OCI-LY3 (cell line): Measurements from ENCODE around the gene CTCF.

Source experiments
- H2AFZ ChIP-seq: fragments of 200-600, 300-600 bp; shearing (Covaris generic); 2 replicates; pipeline ENCODE4 v1.6.0; 2014; ENCODE audit warnings: antibody characterized with exemption, low read depth, low read length
- H3K27ac ChIP-seq: fragments of 200-600, 300-600 bp; sonication (generic); 2 replicates; pipeline ENCODE4 v1.5.1; 2014; ENCODE audit warnings: mild to moderate bottlenecking, low read length, moderate library complexity, mixed read lengths
- H3K27me3 ChIP-seq: fragments of 200-600, 300-600 bp; sonication (generic); 2 replicates; pipeline ENCODE4 v1.6.1; 2014; ENCODE audit warnings: low read depth, low read length, mixed read lengths
- H3K36me3 ChIP-seq: fragments of 200-600, 300-600 bp; sonication (generic); replicated peaks from 2 replicates; pipeline ENCODE3; 2014; ENCODE audit warnings: low read depth, low read length, mixed read lengths
- H3K4me1 ChIP-seq: fragments of 300-600, 200-600 bp; sonication (generic); 2 replicates; pipeline ENCODE4 v1.6.1; 2014; ENCODE audit warnings: low read length, mixed read lengths
- H3K4me2 ChIP-seq: fragments of 200-600, 300-600 bp; sonication (generic); 2 replicates; pipeline ENCODE4 v1.6.1; 2014; ENCODE audit warnings: low read length, mixed read lengths
- H3K4me3 ChIP-seq: fragments of 300-600, 200-600 bp; sonication (generic); 2 replicates; pipeline ENCODE4 v1.5.1; 2014; ENCODE audit warnings: antibody characterized with exemption, mild to moderate bottlenecking, low read length, moderate library complexity
- H3K79me2 ChIP-seq: fragments of 300-600, 200-600 bp; shearing (Covaris generic); 2 replicates; pipeline ENCODE4 v1.6.1; 2014; ENCODE audit warnings: mild to moderate bottlenecking, low read length, mixed read lengths
- H3K9ac ChIP-seq: fragments of 300-600, 200-600 bp; shearing (Covaris generic); 2 replicates; pipeline ENCODE4 v1.6.0; 2014; ENCODE audit warnings: mild to moderate bottlenecking, low read length, moderate library complexity
- H3K9me3 ChIP-seq: fragments of 200-600, 300-600 bp; shearing (Covaris generic); 2 replicates; pipeline ENCODE4 v1.6.1; 2014; ENCODE audit warnings: low read length, mixed read lengths; ENCODE audit not compliant: insufficient read depth
- H4K20me1 ChIP-seq: fragments of 200-600, 300-600 bp; sonication (generic); 2 replicates; pipeline ENCODE4 v1.6.1; 2016; ENCODE audit warnings: low read length, mixed read lengths; ENCODE audit not compliant: insufficient read depth
- CTCF ChIP-seq: fragments of 200-600, 300-600 bp; sonication (generic); IDR thresholded peaks from 2 replicates; pipeline ENCODE4 v1.5.1; 2014; ENCODE audit warnings: antibody characterized with exemption, low read length, low read depth
- EZH2phosphoT487 ChIP-seq: fragments of 200-600 bp; shearing (Covaris generic); IDR thresholded peaks from 2 replicates; pipeline ENCODE4 v1.6.1; 2018; ENCODE audit warnings: antibody characterized with exemption, mixed run types, low read depth

Gene CTCF

GRCh38 chr16:67672739-67673662 lies 110.7 kb downstream of the CTCF start:
- no peaks in the 10 kb centered on the region for H3K9me3 ChIP-seq
- TF ChIP-seq EZH2phosphoT487 (no peak), CTCF (peak; percentile 89)
- no peak overlapping the region for H2AFZ ChIP-seq
- no peak overlapping the region for H3K27ac ChIP-seq
- peak overlapping the region; percentile 55 for H3K4me2 ChIP-seq
- no peaks in the 10 kb centered on the region for H3K36me3 ChIP-seq
- H3K4me1 ChIP-seq: peaks cover 38% of the 10 kb centered on the region
- no peak overlapping the region for H3K4me3 ChIP-seq
- H4K20me1 ChIP-seq: no peaks in the 10 kb centered on the region
- no peak overlapping the region for H3K9ac ChIP-seq
- H3K27me3 ChIP-seq: no peaks in the 10 kb centered on the region
- no peaks in the 10 kb centered on the region for H3K79me2 ChIP-seq

- H3K4me3 ChIP-seq: no peak overlapping the region
- no peak for TF ChIP-seq EZH2phosphoT487
- TF ChIP-seq CTCF: no peak
- no peaks in the 10 kb centered on the region for H4K20me1 ChIP-seq
- H3K9ac ChIP-seq: no peak overlapping the region
- no peak overlapping the region for H2AFZ ChIP-seq
- H3K27me3 ChIP-seq: no peaks in the 10 kb centered on the region
- no peaks in the 10 kb centered on the region for H3K36me3 ChIP-seq
- H3K4me2 ChIP-seq: no peak overlapping the region
- peaks cover 29% of the 10 kb centered on the region for H3K4me1 ChIP-seq
- no peaks in the 10 kb centered on the region for H3K9me3 ChIP-seq
- H3K79me2 ChIP-seq: no peaks in the 10 kb centered on the region
- H3K27ac ChIP-seq: no peak overlapping the region
Measured at GRCh38 chr16:67673712-67674580, 111.6 kb downstream of the CTCF start.

- TF ChIP-seq EZH2phosphoT487 (no peak), CTCF (no peak)
- H3K27ac ChIP-seq: no peak overlapping the region
- peaks cover 18% of the 10 kb centered on the region for H3K4me1 ChIP-seq
- H3K79me2 ChIP-seq: no peaks in the 10 kb centered on the region
- no peak overlapping the region for H3K4me2 ChIP-seq
- H3K9me3 ChIP-seq: no peaks in the 10 kb centered on the region
- no peaks in the 10 kb centered on the region for H3K36me3 ChIP-seq
- H3K4me3 ChIP-seq: no peak overlapping the region
- H4K20me1 ChIP-seq: no peaks in the 10 kb centered on the region
- H3K27me3 ChIP-seq: no peaks in the 10 kb centered on the region
- H2AFZ ChIP-seq: no peak overlapping the region
- H3K9ac ChIP-seq: no peak overlapping the region
Measured at GRCh38 chr16:67674851-67675578, 112.7 kb downstream of the CTCF start.

GRCh38 chr16:67675579-67675935 lies 113.2 kb downstream of the CTCF start:
- Histone ChIP-seq H4K20me1 (no peaks in the 10 kb centered on the region), H3K36me3 (no peaks in the 10 kb centered on the region), H3K4me2 (no peak overlapping the region), H3K9ac (no peak overlapping the region), H3K9me3 (no peaks in the 10 kb centered on the region), H3K27ac (no peak overlapping the region), H3K79me2 (no peaks in the 10 kb centered on the region), H3K4me3 (no peak overlapping the region), H3K4me1 (peaks cover 16% of the 10 kb centered on the region), H2AFZ (no peak overlapping the region), H3K27me3 (no peaks in the 10 kb centered on the region)
- TF ChIP-seq EZH2phosphoT487 (no peak), CTCF (no peak)
